Hepatocyte (in vitro differentiated cells): ENCODE data around the gene TMEM108. TPM values are rescaled to one million over a fixed set of nuclear protein-coding genes. Genes with fewer than 3 reads are reported as not detected.

ENCODE experiments used
- DNase-seq: peaks from one replicate; pipeline ENCODE4 v3.0.0-alpha.2; 2016; ENCODE audit warnings: low spot score
- H2AFZ ChIP-seq: fragments of 200-600 bp; sonication (generic); 2 replicates; pipeline ENCODE4 v1.6.0; 2016; ENCODE audit warnings: antibody characterized with exemption, mild to moderate bottlenecking
- H3K27ac ChIP-seq: fragments of 200-600 bp; sonication (generic); 2 replicates; pipeline ENCODE4 v1.5.1; 2016; ENCODE audit warnings: mild to moderate bottlenecking
- H3K27me3 ChIP-seq: fragments of 200-600 bp; sonication (generic); 2 replicates; pipeline ENCODE4 v1.6.1; 2016
- H3K36me3 ChIP-seq: fragments of 200-600 bp; sonication (generic); replicated peaks from 2 replicates; pipeline ENCODE4 v1.5.1; 2016; ENCODE audit warnings: low read depth; ENCODE audit not compliant: insufficient read depth
- H3K4me1 ChIP-seq: fragments of 200-600 bp; sonication (generic); 2 replicates; pipeline ENCODE4 v1.5.1; 2016; ENCODE audit warnings: mild to moderate bottlenecking, moderate library complexity; ENCODE audit not compliant: insufficient read depth
- H3K4me2 ChIP-seq: fragments of 200-600 bp; sonication (generic); 2 replicates; pipeline ENCODE4 v1.6.0; 2016
- H3K4me3 ChIP-seq: fragments of 200-600 bp; sonication (generic); 2 replicates; pipeline ENCODE4 v1.5.1; 2016; ENCODE audit warnings: mild to moderate bottlenecking
- H3K79me2 ChIP-seq: fragments of 200-600 bp; sonication (generic); 2 replicates; pipeline ENCODE4 v1.6.0; 2017; ENCODE audit warnings: mild to moderate bottlenecking
- H3K9me2 ChIP-seq: fragments of 200-600 bp; sonication (generic); replicated peaks from 2 replicates; pipeline ENCODE4 v1.6.0; 2017; ENCODE audit warnings: mild to moderate bottlenecking; ENCODE audit not compliant: insufficient read depth
- H3K9me3 ChIP-seq: fragments of 200-600 bp; sonication (generic); 2 replicates; pipeline ENCODE4 v1.5.1; 2016; ENCODE audit warnings: low read depth, mild to moderate bottlenecking
- H4K20me1 ChIP-seq: fragments of 200-600 bp; sonication (generic); 2 replicates; pipeline ENCODE4 v1.6.0; 2016; ENCODE audit warnings: mild to moderate bottlenecking; ENCODE audit not compliant: insufficient read depth, poor library complexity, severe bottlenecking
- CTCF ChIP-seq: fragments of 200-600 bp; sonication (generic); IDR thresholded peaks from 2 replicates; pipeline ENCODE4 v1.5.1; 2016; ENCODE audit warnings: antibody characterized with exemption, mild to moderate bottlenecking; ENCODE audit not compliant: poor library complexity
- EZH2 ChIP-seq: fragments of 200-600 bp; sonication (generic); IDR thresholded peaks from 2 replicates; pipeline ENCODE4 v1.6.1; 2016; ENCODE audit warnings: antibody characterized with exemption, mild to moderate bottlenecking, borderline replicate concordance
- EZH2phosphoT487 ChIP-seq: fragments of 200-600 bp; sonication (generic); IDR thresholded peaks from one replicate; pipeline ENCODE4 v1.6.1; 2018; ENCODE audit warnings: antibody characterized with exemption, mild to moderate bottlenecking, low read depth, moderate library complexity; ENCODE audit not compliant: unreplicated experiment, severe bottlenecking
- WGBS: methylation state at CpG from one replicate; pipeline ENCODE4 v1.1.6; 2016; ENCODE audit warnings: low lambda C conversion rate; ENCODE audit errors: missing lambda C conversion rate; 5-methylcytosine and 5-hydroxymethylcytosine counted together
- polyA plus RNA-seq: library from polyadenylated mRNA; unstranded; fragments of >200 nt; fragmentation: Nextera tagmentation; extraction: Ambion mirVana; gene quantifications from 2 replicates; pipeline ENCODE4 v1.2.1, GENCODE V29; 2016
- total RNA-seq: library from RNA; depleted of rRNA; stranded (reverse); fragments of >200 nt; gene quantifications from 2 replicates; pipeline ENCODE4 v1.2.3, GENCODE V29; 2014

The TMEM108 gene
- total and polyA plus RNA-seq, 2 experiments from 2014 or later = 0.53 to 6.5 TPM

DNA sequence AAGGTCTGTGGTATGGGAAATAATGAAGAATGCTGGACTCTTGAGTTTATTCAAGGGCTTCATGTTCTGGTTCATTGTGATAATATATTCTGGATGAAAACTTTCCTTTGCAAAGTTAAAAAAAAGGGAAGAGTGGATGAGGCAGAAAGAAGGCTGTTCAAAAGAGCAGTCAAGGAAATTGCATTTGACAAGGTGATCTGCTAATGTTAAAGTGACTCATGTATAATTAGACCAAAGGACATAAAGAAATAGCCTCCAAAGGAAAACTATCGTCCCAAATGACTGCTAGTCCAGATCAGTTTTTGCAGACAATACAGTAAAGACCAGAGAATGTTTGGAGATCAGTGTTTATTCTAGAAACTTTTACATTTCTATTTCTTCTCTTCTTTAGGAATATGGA, 9.8 kb downstream of the TMEM108 start:
- Histone ChIP-seq H2AFZ (no peak overlapping the region), H3K36me3 (no peaks in the 10 kb centered on the region), H4K20me1 (no peaks in the 10 kb centered on the region), H3K4me2 (no peak overlapping the region), H3K9me3 (no peaks in the 10 kb centered on the region), H3K79me2 (no peaks in the 10 kb centered on the region), H3K4me3 (no peak overlapping the region), H3K9me2 (no peaks in the 10 kb centered on the region), H3K27ac (no peak overlapping the region), H3K27me3 (no peaks in the 10 kb centered on the region), H3K4me1 (no peaks in the 10 kb centered on the region)
- DNase-seq = no peak
- TF ChIP-seq EZH2phosphoT487 (no peak), CTCF (no peak), EZH2 (no peak)
- WGBS = 77% methylated on average over 1 of the region's 1 CpG

DNA sequence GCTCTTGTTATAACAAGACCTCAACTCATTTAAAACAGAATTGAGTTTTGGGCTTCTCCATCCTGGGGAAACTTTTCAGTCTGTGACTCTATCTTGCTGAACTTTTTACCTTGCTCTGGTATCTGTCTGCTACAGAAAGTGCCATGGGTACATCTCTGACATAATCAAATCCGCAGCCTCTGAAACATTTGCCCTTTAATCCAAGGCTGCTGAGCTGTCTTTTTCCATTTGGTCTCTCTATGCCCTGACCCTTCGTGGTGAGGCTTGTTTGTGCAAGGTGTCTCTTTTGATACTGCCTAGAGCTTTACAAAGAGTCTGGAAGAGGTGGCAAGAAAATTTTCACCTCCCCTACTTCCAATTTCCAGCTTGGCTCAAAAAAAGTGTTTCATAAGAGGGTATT, 11.3 kb downstream of the TMEM108 start:
- TF ChIP-seq CTCF = no peak
- no peak for TF ChIP-seq EZH2phosphoT487
- TF ChIP-seq EZH2 = no peak
- Histone ChIP-seq H3K4me3 (no peak overlapping the region), H4K20me1 (no peaks in the 10 kb centered on the region), H3K9me2 (no peaks in the 10 kb centered on the region), H3K27ac (no peak overlapping the region), H3K36me3 (no peaks in the 10 kb centered on the region), H3K27me3 (no peaks in the 10 kb centered on the region), H3K79me2 (no peaks in the 10 kb centered on the region), H3K9me3 (no peaks in the 10 kb centered on the region), H3K4me1 (no peaks in the 10 kb centered on the region), H2AFZ (no peak overlapping the region), H3K4me2 (no peak overlapping the region)
- no peak for DNase-seq
- WGBS = 67% methylated on average over 2 of the region's 2 CpGs

DNA sequence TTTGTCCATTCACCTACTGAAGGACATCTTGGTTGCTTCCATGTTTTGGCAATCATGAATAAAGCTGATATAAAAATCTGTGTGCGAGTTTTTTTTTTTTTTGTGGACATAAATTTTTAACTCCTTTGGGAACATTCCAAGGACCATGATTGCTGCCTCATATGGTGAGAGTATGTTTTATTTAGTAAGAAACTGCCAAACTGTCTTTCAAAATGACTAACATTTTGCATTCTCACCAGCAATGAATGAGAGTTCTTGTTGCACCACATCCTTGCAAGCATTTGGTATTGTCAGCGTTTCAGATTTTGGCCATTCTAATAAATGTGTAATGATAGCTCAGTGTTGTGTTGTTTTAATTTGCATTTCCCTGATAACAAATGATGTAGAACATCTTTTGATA, 12.7 kb downstream of the TMEM108 start:
- Histone ChIP-seq H3K4me2 (no peak overlapping the region), H2AFZ (no peak overlapping the region), H3K27me3 (no peaks in the 10 kb centered on the region), H3K4me1 (no peaks in the 10 kb centered on the region), H3K79me2 (no peaks in the 10 kb centered on the region), H3K36me3 (no peaks in the 10 kb centered on the region), H3K9me3 (no peaks in the 10 kb centered on the region), H3K4me3 (no peak overlapping the region), H3K9me2 (no peaks in the 10 kb centered on the region), H3K27ac (no peak overlapping the region), H4K20me1 (no peaks in the 10 kb centered on the region)
- 100% methylated on average over 2 of the region's 2 CpGs for WGBS
- no peak for DNase-seq
- no peak for TF ChIP-seq EZH2phosphoT487

- peaks cover 3% of the 10 kb centered on the region for H3K27me3 ChIP-seq
- no peak overlapping the region for H3K4me3 ChIP-seq
- H3K9me2 ChIP-seq = no peaks in the 10 kb centered on the region
- H3K4me2 ChIP-seq = no peak overlapping the region
- no peaks in the 10 kb centered on the region for H3K36me3 ChIP-seq
- no peak for DNase-seq
- H3K9me3 ChIP-seq = no peaks in the 10 kb centered on the region
- no peaks in the 10 kb centered on the region for H3K4me1 ChIP-seq
- H3K79me2 ChIP-seq = no peaks in the 10 kb centered on the region
- H4K20me1 ChIP-seq = no peaks in the 10 kb centered on the region
- TF ChIP-seq CTCF (no peak), EZH2phosphoT487 (no peak), EZH2 (no peak)
- H3K27ac ChIP-seq = no peak overlapping the region
- WGBS = 93% methylated on average over 2 of the region's 2 CpGs
- H2AFZ ChIP-seq = no peak overlapping the region
These were observed 15.3 kb downstream of the TMEM108 start for GRCh38 chr3:133053532-133053931.
